GM23248 (cell line): ENCODE measurements around the gene DARS2.
"Not testable (repeated sequence)": the region's sequence is repeated elsewhere in the genome, so short reads cannot be mapped to it uniquely, and the experiment has no call there.

Experiments
- EZH2 ChIP-seq: fragments of 200-600 bp; sonication (generic); IDR thresholded peaks from 2 replicates; pipeline ENCODE4 v1.6.1; 2018; ENCODE audit warnings: antibody characterized with exemption, mild to moderate bottlenecking; ENCODE audit not compliant: insufficient read depth, poor library complexity, severe bottlenecking
- EZH2phosphoT487 ChIP-seq: fragments of 200-600 bp; sonication (generic); IDR thresholded peaks from 2 replicates; pipeline ENCODE4 v1.6.1; 2018; ENCODE audit warnings: antibody characterized with exemption, moderate library complexity, mild to moderate bottlenecking, low read depth; ENCODE audit not compliant: insufficient read depth

GRCh38 chr1:173881117-173881516 lies 56.6 kb downstream of the DARS2 start:
- not testable (repeated sequence) for TF ChIP-seq EZH2, EZH2phosphoT487
